Measurements from ENCODE around the gene PXMP4. TPM values are rescaled to one million over a fixed set of nuclear protein-coding genes. Genes with fewer than 3 reads are reported as not detected.

The PXMP4 gene
- polyA plus RNA-seq, 2 of the 4 experiments (the other 2 are of a cell fraction): 4.5 to 6.6 TPM

DNA sequence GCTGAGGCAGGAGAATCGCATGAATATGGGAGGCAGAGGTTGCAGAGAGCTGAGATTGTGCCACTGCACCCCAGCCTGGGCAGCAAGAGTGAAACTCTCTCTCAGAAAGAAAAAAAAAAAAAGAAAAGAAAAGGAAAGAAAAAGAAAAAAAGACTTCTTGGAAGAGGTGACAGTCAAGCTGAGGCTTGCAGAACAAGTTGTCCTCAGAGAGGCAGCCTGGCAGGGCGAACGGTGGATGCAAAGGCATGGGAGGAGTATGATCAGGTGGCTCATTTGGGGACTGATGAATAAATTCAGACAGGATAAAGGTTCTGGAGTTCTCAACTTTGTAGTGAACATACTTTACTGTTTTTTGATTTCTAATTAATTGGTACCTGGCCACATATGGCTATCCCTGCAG lies 24.1 kb upstream of the PXMP4 start:
- CTCF ChIA-PET: interaction anchor here (0.6 kb wide), 2 partner anchors 25 to 240 kb away, joined by 3 read pairs; no protein-coding TSS in a partner anchor
- ATAC-seq (no peak), DNase-seq (ENCODE audit: low read depth in 1 of 2, low spot score in 1 of 2) (no peak), FAIRE-seq (no peak)
- POLR2A ChIA-PET: no interaction called here
- no peaks in the 10 kb centered on the region for H3K9me3 ChIP-seq
- H3K4me2 ChIP-seq: no peak overlapping the region
- no peak overlapping the region for H3K27ac ChIP-seq
- 88% methylated on average over 3 of the region's 3 CpGs for WGBS (ENCODE audit: missing lambda C conversion rate)
- H3K4me1 ChIP-seq: no peaks in the 10 kb centered on the region
- H3K4me3 ChIP-seq: no peak overlapping the region
- no peak for TF ChIP-seq POLR2A (IDR thresholded peaks at IDR 0.05; ENCODE audit: low read length)
- no peak for TF ChIP-seq CBX8 (IDR thresholded peaks at IDR 0.05)
- no peak for TF ChIP-seq RNF2 (IDR thresholded peaks at IDR 0.05; ENCODE audit: borderline replicate concordance, low read depth)
- no peak for TF ChIP-seq JUNB (IDR thresholded peaks at IDR 0.05)
- TF ChIP-seq MAFK (IDR thresholded peaks at IDR 0.05; ENCODE audit: partially characterized antibody): no peak
- no peak for TF ChIP-seq HOXB5 (CRISPR knock-in tag; IDR thresholded peaks at IDR 0.05)
- TF ChIP-seq NR3C1 (IDR thresholded peaks at IDR 0.05): no peak

DNA sequence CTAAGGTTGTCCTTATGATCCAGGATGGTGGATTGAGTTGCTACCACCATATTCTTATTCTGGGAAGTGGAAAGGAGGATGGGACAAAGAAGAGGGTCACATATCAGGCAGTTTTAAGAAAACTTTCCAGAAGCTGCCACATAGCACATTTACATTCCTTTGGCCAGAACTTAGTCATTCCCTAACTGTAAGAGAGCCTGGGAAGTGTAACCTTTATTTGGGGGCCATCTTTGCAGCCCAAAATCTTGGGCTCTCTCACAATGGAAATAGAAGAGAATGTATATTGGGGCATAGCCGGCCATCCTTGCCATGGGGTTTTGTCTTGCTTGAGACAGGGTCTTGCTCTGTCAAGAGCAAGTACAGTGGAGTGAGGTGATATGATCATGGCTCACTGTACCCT lies 20.1 kb upstream of the PXMP4 start:
- FAIRE-seq (no peak), ATAC-seq (no peak), DNase-seq (ENCODE audit: low read depth in 1 of 2, low spot score in 1 of 2) (no peak)
- TF ChIP-seq HDAC2 (IDR thresholded peaks at IDR 0.05): no peak
- TF ChIP-seq RAD21 (conservative IDR thresholded peaks at IDR 0.05 in 1 of 2, IDR thresholded peaks at IDR 0.05 in 1 of 2): no peak
- no peak for TF ChIP-seq EP300 (IDR thresholded peaks at IDR 0.05)
- no peak for TF ChIP-seq PHF8 (IDR thresholded peaks at IDR 0.05; ENCODE audit: borderline replicate concordance, low read depth)
- TF ChIP-seq, protein P1, sequence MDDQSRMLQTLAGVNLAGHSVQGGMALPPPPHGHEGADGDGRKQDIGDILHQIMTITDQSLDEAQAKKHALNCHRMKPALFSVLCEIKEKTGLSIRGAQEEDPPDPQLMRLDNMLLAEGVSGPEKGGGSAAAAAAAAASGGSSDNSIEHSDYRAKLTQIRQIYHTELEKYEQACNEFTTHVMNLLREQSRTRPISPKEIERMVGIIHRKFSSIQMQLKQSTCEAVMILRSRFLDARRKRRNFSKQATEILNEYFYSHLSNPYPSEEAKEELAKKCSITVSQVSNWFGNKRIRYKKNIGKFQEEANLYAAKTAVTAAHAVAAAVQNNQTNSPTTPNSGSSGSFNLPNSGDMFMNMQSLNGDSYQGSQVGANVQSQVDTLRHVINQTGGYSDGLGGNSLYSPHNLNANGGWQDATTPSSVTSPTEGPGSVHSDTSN (IDR thresholded peaks at IDR 0.05): no peak
- TF ChIP-seq JUNB (IDR thresholded peaks at IDR 0.05): no peak
- TF ChIP-seq, protein P2, sequence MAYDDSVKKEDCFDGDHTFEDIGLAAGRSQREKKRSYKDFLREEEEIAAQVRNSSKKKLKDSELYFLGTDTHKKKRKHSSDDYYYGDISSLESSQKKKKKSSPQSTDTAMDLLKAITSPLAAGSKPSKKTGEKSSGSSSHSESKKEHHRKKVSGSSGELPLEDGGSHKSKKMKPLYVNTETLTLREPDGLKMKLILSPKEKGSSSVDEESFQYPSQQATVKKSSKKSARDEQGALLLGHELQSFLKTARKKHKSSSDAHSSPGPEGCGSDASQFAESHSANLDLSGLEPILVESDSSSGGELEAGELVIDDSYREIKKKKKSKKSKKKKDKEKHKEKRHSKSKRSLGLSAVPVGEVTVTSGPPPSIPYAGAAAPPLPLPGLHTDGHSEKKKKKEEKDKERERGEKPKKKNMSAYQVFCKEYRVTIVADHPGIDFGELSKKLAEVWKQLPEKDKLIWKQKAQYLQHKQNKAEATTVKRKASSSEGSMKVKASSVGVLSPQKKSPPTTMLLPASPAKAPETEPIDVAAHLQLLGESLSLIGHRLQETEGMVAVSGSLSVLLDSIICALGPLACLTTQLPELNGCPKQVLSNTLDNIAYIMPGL (CRISPR knock-in tag; IDR thresholded peaks at IDR 0.05; ENCODE audit: borderline replicate concordance): no peak
- no peak for TF ChIP-seq NR3C1 (IDR thresholded peaks at IDR 0.05)
- TF ChIP-seq ZC3H11A (IDR thresholded peaks at IDR 0.05): no peak
- no peak for TF ChIP-seq ZFP36 (IDR thresholded peaks at IDR 0.05; ENCODE audit: borderline replicate concordance, partially characterized antibody)
- no peak for TF ChIP-seq FOSL2 (IDR thresholded peaks at IDR 0.05)
- TF ChIP-seq FOSL2 (CRISPR knock-in tag; IDR thresholded peaks at IDR 0.05): no peak
- no peak for TF ChIP-seq KDM5A (IDR thresholded peaks at IDR 0.05)
- no peak for TF ChIP-seq SMC3 (IDR thresholded peaks at IDR 0.05)
- TF ChIP-seq, protein P3, sequence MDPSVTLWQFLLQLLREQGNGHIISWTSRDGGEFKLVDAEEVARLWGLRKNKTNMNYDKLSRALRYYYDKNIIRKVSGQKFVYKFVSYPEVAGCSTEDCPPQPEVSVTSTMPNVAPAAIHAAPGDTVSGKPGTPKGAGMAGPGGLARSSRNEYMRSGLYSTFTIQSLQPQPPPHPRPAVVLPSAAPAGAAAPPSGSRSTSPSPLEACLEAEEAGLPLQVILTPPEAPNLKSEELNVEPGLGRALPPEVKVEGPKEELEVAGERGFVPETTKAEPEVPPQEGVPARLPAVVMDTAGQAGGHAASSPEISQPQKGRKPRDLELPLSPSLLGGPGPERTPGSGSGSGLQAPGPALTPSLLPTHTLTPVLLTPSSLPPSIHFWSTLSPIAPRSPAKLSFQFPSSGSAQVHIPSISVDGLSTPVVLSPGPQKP (IDR thresholded peaks at IDR 0.05; ENCODE audit: low read depth, low read length): no peak
- TF ChIP-seq NPAS2 (CRISPR knock-in tag; IDR thresholded peaks at IDR 0.05; ENCODE audit: borderline replicate concordance): no peak
- TF ChIP-seq GATA3 (IDR thresholded peaks at IDR 0.05; ENCODE audit: borderline replicate concordance): no peak
- no peak for TF ChIP-seq NFE2L2 (conservative IDR thresholded peaks at IDR 0.05; ENCODE audit: low read length)
- TF ChIP-seq RARB (CRISPR knock-in tag; IDR thresholded peaks at IDR 0.05): no peak
- TF ChIP-seq SREBF2 (IDR thresholded peaks at IDR 0.05): no peak
- no peak overlapping the region for H3K27ac ChIP-seq
- H3K4me3 ChIP-seq: no peak overlapping the region
- ChIA-PET CTCF (interaction anchor here (1.4 kb wide), 1 partner anchor 122 kb away, joined by 5 read pairs; no protein-coding TSS in a partner anchor), POLR2A (no interaction called here)
- 100% methylated on average over 1 of the region's 1 CpG for WGBS (ENCODE audit: missing lambda C conversion rate)
- no peaks in the 10 kb centered on the region for H3K4me1 ChIP-seq
- H3K4me2 ChIP-seq: no peak overlapping the region
- peaks cover 25% of the 10 kb centered on the region for H3K9me3 ChIP-seq

All from A549 (cell line).